HepG2 (cell line): ENCODE measurements around the gene SPATA33. TPM values are rescaled to one million over a fixed set of nuclear protein-coding genes. Genes with fewer than 3 reads are reported as not detected.

Source experiments
- ADNP ChIP-seq: sonication (generic); formaldehyde crosslinking; IDR thresholded peaks from 2 replicates; pipeline ENCODE4 v1.4.0; 2020; ENCODE audit warnings: missing genetic modification reagents
- FOSL2 ChIP-seq: sonication (generic); formaldehyde crosslinking; IDR thresholded peaks from 2 replicates; pipeline ENCODE4 v1.4.0; 2020; ENCODE audit warnings: missing genetic modification reagents
- HNRNPK ChIP-seq: fragments of 200-400 bp; formaldehyde crosslinking; IDR thresholded peaks from 2 replicates; pipeline ENCODE4 v1.6.1; 2018; ENCODE audit warnings: low read length, low read depth, moderate library complexity, mild to moderate bottlenecking; ENCODE audit not compliant: poor library complexity, severe bottlenecking
- MZF1 ChIP-seq: sonication (generic); formaldehyde crosslinking; IDR thresholded peaks from 2 replicates; pipeline ENCODE4 v1.8.1; 2023; ENCODE audit warnings: mild to moderate bottlenecking, missing genetic modification reagents, borderline replicate concordance
- NFAT5 ChIP-seq: sonication (generic); formaldehyde crosslinking; IDR thresholded peaks from 2 replicates; pipeline ENCODE4 v1.4.0; 2020; ENCODE audit warnings: missing genetic modification reagents
- NFIC ChIP-seq: IDR thresholded peaks from 2 replicates; pipeline ENCODE4 v1.6.1; 2012; ENCODE audit warnings: mild to moderate bottlenecking, low read length, inconsistent platforms
- SMARCE1 ChIP-seq: fragments of 450-650 bp; IDR thresholded peaks from 2 replicates; pipeline ENCODE4 v1.6.1; 2017; ENCODE audit warnings: borderline replicate concordance
- SP4 ChIP-seq: sonication (generic); formaldehyde crosslinking; IDR thresholded peaks from 2 replicates; pipeline ENCODE4 v1.8.1; 2023; ENCODE audit warnings: mild to moderate bottlenecking, missing genetic modification reagents
- TP53 ChIP-seq: sonication (generic); formaldehyde crosslinking; conservative IDR thresholded peaks from 2 replicates; pipeline ENCODE4 v1.4.0; 2020; ENCODE audit warnings: missing genetic modification reagents
- YY1 ChIP-seq: IDR thresholded peaks from 2 replicates; pipeline ENCODE4 v1.6.1; 2011; ENCODE audit warnings: low read length, low read depth, moderate library complexity, mild to moderate bottlenecking; ENCODE audit not compliant: insufficient read depth, insufficient replicate concordance
- ZBTB14 ChIP-seq: sonication (generic); formaldehyde crosslinking; IDR thresholded peaks from 2 replicates; pipeline ENCODE4 v1.4.0; 2020; ENCODE audit warnings: missing genetic modification reagents
- ZFX ChIP-seq: sonication (generic); formaldehyde crosslinking; IDR thresholded peaks from 2 replicates; pipeline ENCODE4 v1.4.0; 2020; ENCODE audit warnings: mild to moderate bottlenecking, low read depth, missing genetic modification reagents, moderate library complexity
- ZNF138 ChIP-seq: sonication (generic); formaldehyde crosslinking; IDR thresholded peaks from 2 replicates; pipeline ENCODE4 v1.5.0; 2020; ENCODE audit warnings: mild to moderate bottlenecking, low read depth, missing genetic modification reagents
- ZNF18 ChIP-seq: sonication (generic); formaldehyde crosslinking; IDR thresholded peaks from 2 replicates; pipeline ENCODE4 v1.8.0; 2022; ENCODE audit warnings: mild to moderate bottlenecking, missing genetic modification reagents; ENCODE audit not compliant: insufficient replicate concordance
- ZNF235 ChIP-seq: sonication (generic); formaldehyde crosslinking; IDR thresholded peaks from 2 replicates; pipeline ENCODE4 v1.8.1; 2023; ENCODE audit warnings: mild to moderate bottlenecking, missing genetic modification reagents, borderline replicate concordance
- ZNF383 ChIP-seq: sonication (generic); formaldehyde crosslinking; IDR thresholded peaks from 2 replicates; pipeline ENCODE4 v1.4.0; 2020; ENCODE audit warnings: missing genetic modification reagents, mild to moderate bottlenecking, borderline replicate concordance
- ZNF512B ChIP-seq: sonication (generic); formaldehyde crosslinking; IDR thresholded peaks from 2 replicates; pipeline ENCODE4 v1.5.1; 2020; ENCODE audit warnings: missing genetic modification reagents, mild to moderate bottlenecking, borderline replicate concordance
- ZNF549 ChIP-seq: sonication (generic); formaldehyde crosslinking; IDR thresholded peaks from 2 replicates; pipeline ENCODE4 v1.5.0; 2020; ENCODE audit warnings: missing genetic modification reagents
- ZNF605 ChIP-seq: sonication (generic); formaldehyde crosslinking; IDR thresholded peaks from 2 replicates; pipeline ENCODE4 v1.8.0; 2022; ENCODE audit warnings: mild to moderate bottlenecking, missing genetic modification reagents
- ZNF776 ChIP-seq: sonication (generic); formaldehyde crosslinking; IDR thresholded peaks from 2 replicates; pipeline ENCODE4 v1.4.0; 2020; ENCODE audit warnings: mild to moderate bottlenecking, missing genetic modification reagents
- ZNF790 ChIP-seq: sonication (generic); formaldehyde crosslinking; IDR thresholded peaks from 2 replicates; pipeline ENCODE4 v1.8.0; 2022; ENCODE audit warnings: missing genetic modification reagents, mild to moderate bottlenecking, borderline replicate concordance
- polyA plus RNA-seq, 8 experiments: library from polyadenylated mRNA; depleted of rRNA in 3 of 8; stranded (reverse) in 7 of 8; unstranded in 1 of 8; fragments of >200 nt; fragmentation: Illumina TruSeq in 4 of 8; extraction: Trizol in 4 of 8; gene quantifications; 2 replicates each; pipeline versions ENCODE4 v1.2.1 to v1.2.3, GENCODE V29; 2011 to 2016; ENCODE audit warnings: low read depth in 4 of 8, missing spikeins in 1 of 8, mixed read lengths in 1 of 8; ENCODE audit not compliant: insufficient read depth in 1 of 8
- total RNA-seq, 5 experiments: library from RNA; depleted of rRNA; stranded (reverse); fragments of >200 nt; fragmentation: Illumina TruSeq; extraction: Trizol; gene quantifications; 2 replicates each; pipeline ENCODE4 v1.2.3, GENCODE V29; 2016; ENCODE audit warnings: low read depth in 1 of 5

Gene SPATA33
- total and polyA plus RNA-seq, 2 of the 13 experiments (the other 11 are each of a cell fraction or from before 2014, with no cell fraction given) = 5.7 to 11.0 TPM

GRCh38 chr16:89688395-89688794 lies 30.8 kb downstream of the SPATA33 start (continued):
- TF ChIP-seq ZNF383 (no peak), NFIC (no peak), ZNF512B (CRISPR knock-in tag) (no peak), YY1 (no peak), ZNF138 (CRISPR knock-in tag) (no peak), NFAT5 (CRISPR knock-in tag) (no peak), ZNF18 (CRISPR knock-in tag) (no peak), ZNF790 (CRISPR knock-in tag) (no peak), ZNF235 (CRISPR knock-in tag) (no peak), TP53 (CRISPR knock-in tag) (no peak), ZNF605 (CRISPR knock-in tag) (no peak), ZNF776 (CRISPR knock-in tag) (no peak), HNRNPK (no peak), SMARCE1 (no peak), SP4 (no peak), ADNP (CRISPR knock-in tag) (no peak), FOSL2 (CRISPR knock-in tag) (no peak), MZF1 (CRISPR knock-in tag) (no peak), ZBTB14 (CRISPR knock-in tag) (no peak), ZNF549 (CRISPR knock-in tag) (no peak), ZFX (CRISPR knock-in tag) (no peak)
